HEK293 (cell line): Measurements from ENCODE around the gene ZNF217.

Source experiments
- CTCF ChIP-seq: fragments of 450-650 bp; formaldehyde crosslinking; IDR thresholded peaks from 2 replicates; pipeline ENCODE4 v1.5.1; 2016; ENCODE audit warnings: missing biosample characterization, missing genetic modification characterization
- PRDM1 ChIP-seq: fragments of 450-650 bp; formaldehyde crosslinking; IDR thresholded peaks from 2 replicates; pipeline ENCODE4; 2016; ENCODE audit warnings: missing biosample characterization, missing genetic modification characterization
- ZFP3 ChIP-seq: fragments of 450-650 bp; formaldehyde crosslinking; IDR thresholded peaks from 2 replicates; pipeline ENCODE4 v1.5.1; 2016; ENCODE audit warnings: low read depth, missing biosample characterization, missing genetic modification characterization
- ZNF10 ChIP-seq: fragments of 450-650 bp; formaldehyde crosslinking; IDR thresholded peaks from 2 replicates; pipeline ENCODE4 v1.5.1; 2017; ENCODE audit warnings: missing biosample characterization, missing genetic modification characterization
- ZNF138 ChIP-seq: fragments of 450-650 bp; formaldehyde crosslinking; IDR thresholded peaks from 2 replicates; pipeline ENCODE4 v1.5.1; 2016; ENCODE audit warnings: missing biosample characterization, missing genetic modification characterization, borderline replicate concordance
- ZNF248 ChIP-seq: fragments of 450-650 bp; formaldehyde crosslinking; IDR thresholded peaks from 2 replicates; pipeline ENCODE4 v1.5.1; 2017; ENCODE audit warnings: missing biosample characterization, missing genetic modification characterization
- ZNF423 ChIP-seq: fragments of 450-650 bp; formaldehyde crosslinking; IDR thresholded peaks from 2 replicates; pipeline ENCODE4 v1.5.1; 2016; ENCODE audit warnings: missing biosample characterization, missing genetic modification characterization
- ZNF473 ChIP-seq: fragments of 450-650 bp; formaldehyde crosslinking; IDR thresholded peaks from 2 replicates; pipeline ENCODE4 v1.5.1; 2017; ENCODE audit warnings: missing biosample characterization, missing genetic modification characterization
- ZNF660 ChIP-seq: fragments of 450-650 bp; IDR thresholded peaks from 2 replicates; pipeline ENCODE4 v1.5.1; 2018; ENCODE audit warnings: missing biosample characterization, mild to moderate bottlenecking, missing genetic modification characterization

DNA sequence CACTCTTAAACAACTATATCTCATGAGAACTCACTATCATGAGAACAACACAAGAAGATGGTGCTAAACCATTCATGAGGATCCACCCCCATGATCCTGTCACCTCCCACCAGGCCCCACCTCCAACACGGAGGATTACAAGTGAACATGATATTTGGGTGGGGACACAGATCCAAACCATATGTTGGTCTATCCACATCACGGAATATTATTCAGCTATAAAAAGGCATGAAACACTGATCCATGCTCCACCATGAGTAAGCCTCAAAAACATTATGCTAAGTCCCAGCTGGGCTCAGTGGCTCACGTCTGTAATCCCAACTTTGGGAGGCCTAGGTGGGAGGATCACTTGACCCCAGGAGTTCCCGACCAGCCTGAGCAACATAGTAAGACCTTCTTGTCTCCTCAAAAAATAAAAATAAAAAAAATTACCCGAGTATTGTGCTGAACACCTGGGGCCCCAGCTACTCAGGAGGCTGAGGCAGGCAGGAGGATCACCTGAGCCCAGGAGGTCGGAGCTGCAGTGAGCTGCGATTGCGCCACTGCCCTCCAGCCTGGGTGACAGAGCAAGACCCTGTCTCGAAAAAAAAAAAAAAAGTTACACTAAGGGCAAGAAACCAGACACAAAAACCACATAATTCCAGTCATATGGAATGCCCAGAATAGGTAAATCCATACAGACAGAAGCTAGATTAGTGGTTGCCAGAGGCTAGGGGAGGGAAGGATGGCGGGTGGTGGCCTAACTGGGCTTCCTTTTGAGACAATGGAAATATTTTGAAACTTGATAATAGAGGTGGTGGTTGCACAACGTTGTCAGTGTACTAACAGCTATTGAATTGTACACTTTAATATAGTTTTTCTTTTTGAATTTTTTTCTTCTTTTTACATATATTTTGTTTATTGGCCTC, 43.1 kb downstream of the ZNF217 start:
- TF ChIP-seq ZNF10 (tag by site-specific recombination) (no peak), CTCF (tag by site-specific recombination) (no peak), ZNF473 (no peak), ZFP3 (no peak), ZNF423 (no peak), ZNF660 (tag by site-specific recombination) (no peak), ZNF248 (tag by site-specific recombination) (no peak), ZNF138 (tag by site-specific recombination) (no peak), PRDM1 (tag by site-specific recombination) (no peak)
